NOMO-1 treated with dmso at 0.1 percent for 144 hours (cell line): ENCODE measurements around the gene WDPCP.
"Not testable (repeated sequence)": the region's sequence is repeated elsewhere in the genome, so short reads cannot be mapped to it uniquely, and the experiment has no call there.

Experiments
- DNase-seq: peaks from one replicate; lab custom pipeline; 2025; ENCODE audit not compliant: unreplicated experiment; lab: John Stamatoyannopoulos, UW

WDPCP gene, protein sequence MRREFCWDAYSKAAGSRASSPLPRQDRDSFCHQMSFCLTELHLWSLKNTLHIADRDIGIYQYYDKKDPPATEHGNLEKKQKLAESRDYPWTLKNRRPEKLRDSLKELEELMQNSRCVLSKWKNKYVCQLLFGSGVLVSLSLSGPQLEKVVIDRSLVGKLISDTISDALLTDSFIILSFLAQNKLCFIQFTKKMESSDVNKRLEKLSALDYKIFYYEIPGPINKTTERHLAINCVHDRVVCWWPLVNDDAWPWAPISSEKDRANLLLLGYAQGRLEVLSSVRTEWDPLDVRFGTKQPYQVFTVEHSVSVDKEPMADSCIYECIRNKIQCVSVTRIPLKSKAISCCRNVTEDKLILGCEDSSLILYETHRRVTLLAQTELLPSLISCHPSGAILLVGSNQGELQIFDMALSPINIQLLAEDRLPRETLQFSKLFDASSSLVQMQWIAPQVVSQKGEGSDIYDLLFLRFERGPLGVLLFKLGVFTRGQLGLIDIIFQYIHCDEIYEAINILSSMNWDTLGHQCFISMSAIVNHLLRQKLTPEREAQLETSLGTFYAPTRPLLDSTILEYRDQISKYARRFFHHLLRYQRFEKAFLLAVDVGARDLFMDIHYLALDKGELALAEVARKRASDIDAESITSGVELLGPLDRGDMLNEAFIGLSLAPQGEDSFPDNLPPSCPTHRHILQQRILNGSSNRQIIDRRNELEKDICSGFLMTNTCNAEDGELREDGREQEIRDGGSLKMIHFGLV

GRCh38 chr2:63588385-63589147 lies at the start of gene WDPCP, which contains the start of gene MDH1:
WDPCP (minus strand) TSS chr2:63588477; CDS start chr2:63588271, 206 bp downstream.
MDH1 (plus strand) TSS chr2:63588963; CDS start chr2:63589044, 81 bp downstream.
- DNase-seq, result peak; percentile 98

- no peak for DNase-seq
These were observed 44.1 kb upstream of the WDPCP start for GRCh38 chr2:63632382-63632781.

DNA sequence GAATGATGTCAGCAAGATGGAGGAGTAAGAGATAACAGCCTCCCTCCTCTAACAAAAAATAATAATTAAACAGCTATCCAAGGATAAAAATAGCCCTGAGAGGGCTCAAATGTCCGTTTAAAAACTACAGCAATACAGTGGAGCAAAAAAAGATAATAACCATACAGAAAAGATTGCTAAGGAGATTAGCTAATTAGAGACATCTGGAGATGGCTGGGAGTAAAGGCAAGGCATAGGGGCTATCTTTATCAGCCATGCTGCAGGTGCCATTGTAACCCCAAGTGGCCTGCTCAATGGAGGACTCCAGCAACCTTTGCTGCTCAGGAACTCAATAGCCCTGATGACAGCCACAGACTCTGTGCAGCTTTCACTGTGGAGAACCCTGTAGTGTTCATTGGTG lies 43.2 kb upstream of the WDPCP start:
- no peak for DNase-seq

- DNase-seq, result no peak
These were observed 40.2 kb upstream of the WDPCP start for GRCh38 chr2:63628403-63628942.

GRCh38 chr2:63627866-63628265 lies 39.6 kb upstream of the WDPCP start:
- DNase-seq, result no peak

DNA sequence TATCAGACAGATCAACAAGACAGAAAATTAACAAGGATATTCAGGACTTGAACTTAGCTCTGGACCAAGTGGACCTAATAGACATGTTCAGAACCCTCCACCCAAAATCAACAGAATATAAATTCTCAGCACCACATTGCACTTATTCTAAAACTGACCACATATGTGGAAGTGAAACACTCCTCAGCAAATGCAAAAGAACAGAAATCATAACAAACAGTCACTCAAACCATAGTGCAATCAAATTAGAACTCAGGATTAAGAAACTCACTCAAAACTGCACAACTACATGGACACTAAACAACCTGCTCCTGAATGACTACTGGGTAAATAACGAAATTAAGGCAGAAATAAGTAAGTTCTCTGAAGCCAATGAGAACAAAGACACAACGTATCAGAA lies 35.5 kb upstream of the WDPCP start:
- DNase-seq, result not testable (repeated sequence)

DNA sequence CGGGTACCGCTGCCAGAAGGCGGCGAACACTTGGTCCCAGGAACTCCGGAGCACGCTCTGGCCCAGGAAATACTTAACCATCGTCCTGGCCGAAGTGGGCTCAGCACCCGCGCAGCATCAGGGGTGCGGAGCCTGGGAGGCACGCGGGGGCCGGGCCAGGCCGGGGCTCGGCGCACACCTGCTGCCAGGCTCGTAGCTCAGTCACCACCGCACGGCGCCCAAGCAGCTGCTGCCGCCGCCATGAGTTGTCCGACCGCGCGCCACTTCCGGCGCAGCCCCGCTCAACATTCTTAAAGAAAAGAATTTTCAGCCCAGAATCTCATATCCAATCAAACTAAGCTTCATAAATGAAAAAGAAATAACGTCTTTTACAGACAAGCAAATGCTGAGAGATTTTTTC lies 34.5 kb upstream of the WDPCP start:
- DNase-seq, result no peak

- no peak for DNase-seq
These were observed 31.1 kb upstream of the WDPCP start for GRCh38 chr2:63619328-63619727.

DNA sequence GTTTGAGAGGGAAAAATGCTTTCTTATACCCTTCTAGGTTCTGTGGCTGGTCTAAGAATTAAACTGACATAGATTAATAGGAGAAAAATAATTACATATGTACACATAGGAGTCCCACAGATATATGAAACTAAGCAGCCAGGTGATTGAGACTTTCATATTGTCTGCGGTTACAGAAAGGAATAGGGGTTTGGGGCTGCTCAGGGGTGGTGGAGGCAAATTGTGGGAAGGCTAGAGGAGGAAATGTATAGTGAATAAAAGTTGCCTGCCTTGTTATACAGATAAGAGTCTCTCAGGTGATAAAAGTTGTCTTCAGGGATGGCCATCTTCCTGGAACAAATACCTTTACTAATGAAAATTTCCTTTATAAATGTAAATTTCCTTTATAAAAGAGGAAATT lies 29.1 kb upstream of the WDPCP start:
- no peak for DNase-seq

DNA sequence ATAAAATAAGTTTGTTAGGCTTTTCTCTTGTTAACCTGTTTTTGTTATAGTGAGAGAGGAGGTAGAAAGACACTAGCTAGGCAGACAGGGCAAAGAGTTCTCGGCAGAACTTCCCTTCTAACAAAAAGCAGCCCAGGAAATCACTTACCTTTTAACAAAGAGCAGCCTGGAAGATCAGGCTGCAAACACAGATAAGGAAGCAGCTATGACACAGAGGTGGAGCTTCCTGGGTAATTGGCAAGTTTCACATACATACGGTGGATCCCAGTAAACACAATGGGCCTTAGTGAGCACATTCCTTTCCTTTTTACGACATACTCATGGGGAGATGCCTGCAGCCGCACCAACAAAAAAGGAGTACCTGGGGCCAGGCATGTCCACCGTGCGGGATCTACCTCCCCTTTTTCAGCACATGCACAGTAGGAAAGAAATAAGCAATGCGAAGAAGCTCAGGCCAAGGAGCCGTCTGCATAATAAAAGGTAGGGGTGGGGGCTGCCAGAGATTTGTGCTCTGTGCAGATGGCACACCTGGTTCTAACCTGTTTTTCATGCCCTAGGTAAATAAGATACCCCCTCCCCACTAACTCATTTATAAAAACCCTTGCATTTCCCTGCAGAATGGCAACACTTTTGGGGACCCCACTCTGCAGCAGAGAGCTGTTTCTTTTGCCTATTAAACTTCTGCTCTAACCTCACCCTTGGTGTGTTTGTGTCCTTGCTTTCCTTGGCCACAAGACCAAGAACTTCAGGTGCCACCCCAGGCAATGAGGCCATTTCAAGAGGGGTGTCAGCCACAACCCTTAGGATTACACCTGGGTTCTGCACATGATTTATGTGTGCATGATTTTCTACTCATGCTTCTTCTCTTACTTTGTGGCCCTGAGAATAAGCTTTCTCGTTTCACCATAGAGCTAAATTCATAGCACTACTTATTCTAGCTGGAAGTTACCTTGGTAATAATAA lies 27.0 kb upstream of the WDPCP start:
- no peak for DNase-seq

- no peak for DNase-seq
These were observed 26.2 kb upstream of the WDPCP start for GRCh38 chr2:63614448-63614968.

DNA sequence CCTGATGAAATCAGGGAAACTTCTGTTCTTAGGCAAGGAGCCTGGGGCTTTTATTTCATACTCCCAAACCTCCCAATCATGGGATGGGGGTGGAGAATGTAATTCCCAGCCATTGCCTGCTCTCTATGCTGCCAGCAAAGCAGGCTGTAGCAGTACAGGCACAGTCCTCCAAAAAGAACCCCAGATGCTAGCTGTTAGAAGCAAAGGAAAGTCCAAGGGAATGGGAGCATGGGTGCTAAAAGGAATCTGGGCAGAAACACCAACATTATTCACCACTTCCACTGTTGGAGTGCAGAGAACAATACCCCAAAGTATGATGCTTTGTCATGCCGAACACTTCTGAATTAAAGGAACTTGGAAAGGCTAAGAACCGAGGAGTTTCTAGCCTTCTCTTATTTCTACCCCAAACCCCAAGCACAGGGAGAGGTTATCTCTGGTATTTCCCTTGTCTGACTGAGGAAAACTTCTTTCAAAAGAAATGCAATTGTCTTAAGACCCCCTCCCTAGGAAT lies 25.2 kb upstream of the WDPCP start:
- no peak for DNase-seq

- no peak for DNase-seq
These were observed 22.2 kb upstream of the WDPCP start for GRCh38 chr2:63610525-63610924.

- DNase-seq, result not testable (repeated sequence)
These were observed 20.6 kb upstream of the WDPCP start for GRCh38 chr2:63608865-63609264.

GRCh38 chr2:63604666-63605065 lies 16.4 kb upstream of the WDPCP start:
- DNase-seq, result no peak

DNA sequence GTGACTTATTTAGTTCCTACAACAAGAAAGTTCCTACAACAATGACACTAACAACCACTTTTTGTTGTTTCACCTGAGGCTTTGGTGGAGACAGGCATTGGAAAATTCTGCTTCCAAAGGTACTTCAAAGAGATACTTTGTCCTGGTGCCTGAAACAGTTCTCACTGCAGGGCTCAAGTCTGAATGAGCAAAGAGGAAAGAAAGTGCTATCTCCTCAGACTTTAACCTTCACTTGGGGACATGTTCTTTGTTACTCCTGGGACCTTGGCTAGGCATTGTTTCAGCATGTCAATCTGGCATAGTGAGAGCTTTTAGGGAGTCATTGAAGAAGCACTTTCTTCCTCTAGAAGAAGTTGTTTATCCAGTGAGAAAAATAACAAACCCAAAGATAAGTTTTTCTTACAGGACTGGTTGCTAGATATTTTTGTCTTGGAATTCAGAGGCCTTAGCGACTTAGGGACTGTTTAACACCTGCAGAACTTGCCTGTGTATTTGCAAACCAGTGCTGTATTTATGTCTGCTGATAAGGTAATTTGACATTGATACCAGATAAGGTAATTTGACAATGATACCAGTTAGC lies 12.7 kb upstream of the WDPCP start:
- DNase-seq, result no peak

- no peak for DNase-seq
These were observed 10.7 kb upstream of the WDPCP start for GRCh38 chr2:63598981-63599380.

- no peak for DNase-seq
These were observed 8.2 kb upstream of the WDPCP start for GRCh38 chr2:63596401-63596883.

GRCh38 chr2:63594660-63595059 lies 6.4 kb upstream of the WDPCP start:
- no peak for DNase-seq
